SJCRH30 (cell line): ENCODE data around the gene L3MBTL1. TPM values are rescaled to one million over a fixed set of nuclear protein-coding genes. Genes with fewer than 3 reads are reported as not detected.

Experiments
- DNase-seq, 2 experiments: peaks; one replicate each; pipeline ENCODE4 v3.0.0-alpha.2; 2015 to 2020
- H3K27ac ChIP-seq: fragments of 250-450 bp; sonication (Bioruptor Pico); 2 replicates; pipeline ENCODE4 v1.5.1; 2020; ENCODE audit warnings: mild to moderate bottlenecking, moderate library complexity
- H3K27me3 ChIP-seq: fragments of 250-450 bp; sonication (Bioruptor Pico); 2 replicates; pipeline ENCODE4 v1.5.1; 2020; ENCODE audit warnings: mild to moderate bottlenecking, moderate library complexity
- H3K36me3 ChIP-seq: fragments of 250-450 bp; sonication (Bioruptor Pico); 2 replicates; pipeline ENCODE4 v1.5.1; 2020; ENCODE audit warnings: mild to moderate bottlenecking, moderate library complexity
- H3K4me1 ChIP-seq: fragments of 250-450 bp; sonication (Bioruptor Pico); 2 replicates; pipeline ENCODE4 v1.5.1; 2020; ENCODE audit warnings: mild to moderate bottlenecking, moderate library complexity
- H3K4me3 ChIP-seq: fragments of 250-450 bp; sonication (Bioruptor Pico); 2 replicates; pipeline ENCODE4 v1.5.1; 2020; ENCODE audit warnings: mild to moderate bottlenecking, moderate library complexity
- H3K9me3 ChIP-seq: fragments of 250-450 bp; sonication (Bioruptor Pico); replicated peaks from 2 replicates; pipeline ENCODE4 v1.5.1; 2020; ENCODE audit warnings: mild to moderate bottlenecking, moderate library complexity
- total RNA-seq: library from RNA; depleted of rRNA; stranded (reverse); fragments of >200 nt; shearing (Covaris generic); gene quantifications from 2 replicates; pipeline ENCODE4 v1.2.3, GENCODE V29; 2014

Gene L3MBTL1
- total RNA-seq, 1 experiment from 2014 or later: 6.5 TPM

- Histone ChIP-seq H3K4me1 (no peaks in the 10 kb centered on the region), H3K4me3 (no peak overlapping the region), H3K36me3 (no peaks in the 10 kb centered on the region), H3K27ac (no peak overlapping the region), H3K27me3 (no peaks in the 10 kb centered on the region), H3K9me3 (peaks cover 9% of the 10 kb centered on the region)
- no peak for DNase-seq
Measured at GRCh38 chr20:43549416-43550065, 42.0 kb downstream of the L3MBTL1 start.

- no peak for DNase-seq
- Histone ChIP-seq H3K27ac (no peak overlapping the region), H3K27me3 (no peaks in the 10 kb centered on the region), H3K4me1 (no peaks in the 10 kb centered on the region), H3K4me3 (no peak overlapping the region), H3K36me3 (no peaks in the 10 kb centered on the region), H3K9me3 (peaks cover 9% of the 10 kb centered on the region)
Measured at GRCh38 chr20:43550456-43550855, 43.0 kb downstream of the L3MBTL1 start.

DNA sequence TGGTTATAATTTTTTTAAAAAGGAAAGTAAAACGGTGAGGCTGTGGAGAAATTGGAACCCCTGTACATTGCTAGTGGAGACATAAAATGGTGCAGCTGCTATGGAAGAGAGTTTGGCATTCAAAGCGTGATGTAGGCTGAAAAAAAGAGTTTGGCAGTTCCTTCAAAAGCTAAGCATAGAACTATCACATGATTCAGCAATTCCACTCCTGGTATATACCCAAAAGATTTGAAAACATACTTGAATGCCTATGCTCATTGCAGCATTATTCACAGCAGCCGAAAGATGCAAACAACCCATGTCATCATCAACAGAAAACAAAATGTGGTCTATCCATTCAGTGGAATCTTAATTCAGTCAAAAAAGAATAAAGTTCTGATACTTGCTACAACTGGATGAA, 46.9 kb downstream of the L3MBTL1 start:
- Histone ChIP-seq H3K9me3 (no peaks in the 10 kb centered on the region), H3K27ac (no peak overlapping the region), H3K27me3 (no peaks in the 10 kb centered on the region), H3K36me3 (no peaks in the 10 kb centered on the region), H3K4me1 (no peaks in the 10 kb centered on the region; the same call in 1 of the 2 replicates), H3K4me3 (no peak overlapping the region)
- no peak for DNase-seq

GRCh38 chr20:43558412-43559146, 51.1 kb downstream of the L3MBTL1 start, which contains the start of gene SGK2:
Gene SGK2 (plus strand): TSS chr20:43559027. CDS start chr20:43566496, 7,469 bp downstream.
- H3K4me3 ChIP-seq: no peak within 1 kb of the TSS
- no peaks in the 10 kb centered on the region for H3K9me3 ChIP-seq
- no peaks in the 10 kb centered on the region for H3K36me3 ChIP-seq
- no peaks in the 10 kb centered on the region; the same call in 1 of the 2 replicates for H3K4me1 ChIP-seq
- no peaks in the 10 kb centered on the region for H3K27me3 ChIP-seq
- DNase-seq: no peak
- no peak within 1 kb of the TSS for H3K27ac ChIP-seq

DNA sequence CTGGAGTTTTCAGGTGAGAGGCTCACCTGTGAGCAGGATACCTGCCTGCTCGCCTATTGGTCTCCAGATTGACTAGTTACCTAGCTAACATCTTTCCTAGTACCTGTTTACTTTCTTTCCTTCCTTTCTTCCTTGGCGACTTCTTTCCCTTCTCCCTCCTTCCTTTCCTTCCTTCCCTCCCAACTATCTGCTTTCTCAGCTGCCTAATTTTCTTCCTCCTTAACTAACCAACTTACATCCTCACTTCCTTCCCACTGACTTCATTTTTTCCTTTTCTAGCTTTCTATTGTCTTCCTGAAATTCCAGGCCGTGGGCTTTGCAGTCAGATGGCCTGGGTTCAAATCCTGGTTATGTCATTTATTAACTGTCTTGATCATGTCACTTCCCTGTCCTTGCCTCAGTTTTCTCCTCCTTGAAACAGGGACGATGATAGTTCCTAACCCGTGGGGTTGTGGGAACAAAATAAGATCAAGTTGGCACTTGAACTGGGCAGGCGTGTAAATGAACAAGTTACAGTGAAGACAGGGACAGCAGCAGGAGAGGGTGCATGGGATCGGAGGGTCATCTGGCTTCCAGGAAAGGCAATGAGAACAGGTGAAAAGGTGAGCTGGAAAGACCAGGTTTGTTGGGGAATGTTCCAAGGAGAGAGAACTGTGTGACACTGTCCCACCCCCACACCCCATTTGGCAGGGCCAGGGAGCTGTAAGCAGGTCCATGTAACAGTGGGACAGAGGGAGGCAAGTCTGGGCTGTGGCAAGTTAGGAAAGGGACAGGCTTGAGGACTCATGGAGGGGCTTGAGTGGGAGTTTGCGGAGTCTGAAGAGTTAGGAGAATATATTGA, 51.9 kb downstream of the L3MBTL1 start:
- no peak for DNase-seq
- no peak overlapping the region for H3K27ac ChIP-seq
- no peaks in the 10 kb centered on the region for H3K36me3 ChIP-seq
- no peak overlapping the region for H3K4me3 ChIP-seq
- no peaks in the 10 kb centered on the region for H3K27me3 ChIP-seq
- H3K4me1 ChIP-seq: no peaks in the 10 kb centered on the region; the same call in 1 of the 2 replicates
- H3K9me3 ChIP-seq: no peaks in the 10 kb centered on the region

DNA sequence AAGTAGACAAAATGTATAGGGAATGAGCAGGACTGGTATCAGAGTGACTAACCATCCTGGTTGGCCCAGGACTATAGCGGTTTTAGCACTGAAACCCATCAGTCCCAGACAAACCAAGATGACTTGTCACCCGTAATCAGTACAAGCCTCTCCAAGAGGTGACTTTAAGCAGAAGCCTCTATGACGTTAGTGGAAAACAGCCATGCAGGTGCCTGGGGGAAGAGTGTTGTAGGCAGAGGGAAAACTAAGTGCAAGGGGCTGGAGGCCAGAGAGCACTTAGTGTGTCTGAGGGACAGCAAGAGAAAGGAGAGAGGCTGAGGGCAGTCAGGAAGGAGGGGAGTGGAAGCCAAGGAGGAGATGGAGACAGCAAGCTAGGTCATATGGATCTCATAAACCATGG, 53.5 kb downstream of the L3MBTL1 start:
- Histone ChIP-seq H3K36me3 (no peaks in the 10 kb centered on the region), H3K27me3 (no peaks in the 10 kb centered on the region), H3K4me3 (no peak overlapping the region), H3K4me1 (no peaks in the 10 kb centered on the region; the same call in 1 of the 2 replicates), H3K9me3 (no peaks in the 10 kb centered on the region), H3K27ac (no peak overlapping the region)
- DNase-seq: no peak

- no peaks in the 10 kb centered on the region for H3K36me3 ChIP-seq
- H3K27me3 ChIP-seq: 0 out of 2 replicates have a peak, but pooled peaks cover 9% of the 10 kb centered on the region
- DNase-seq: peak in 1 of 2 experiments; percentile 48
- no peaks in the 10 kb centered on the region for H3K9me3 ChIP-seq
- no peaks in the 10 kb centered on the region for H3K4me1 ChIP-seq
- H3K27ac ChIP-seq: no peak overlapping the region
- H3K4me3 ChIP-seq: no peak overlapping the region
Measured at GRCh38 chr20:43563429-43563828, 55.9 kb downstream of the L3MBTL1 start.

GRCh38 chr20:43563991-43564390, 56.5 kb downstream of the L3MBTL1 start:
- DNase-seq: no peak
- Histone ChIP-seq H3K9me3 (no peaks in the 10 kb centered on the region), H3K4me3 (no peak overlapping the region), H3K4me1 (no peaks in the 10 kb centered on the region), H3K27me3 (0 out of 2 replicates have a peak, but pooled peaks cover 9% of the 10 kb centered on the region), H3K27ac (no peak overlapping the region), H3K36me3 (no peaks in the 10 kb centered on the region)

- no peaks in the 10 kb centered on the region for H3K4me1 ChIP-seq
- no peak overlapping the region for H3K4me3 ChIP-seq
- H3K9me3 ChIP-seq: no peaks in the 10 kb centered on the region
- no peak overlapping the region for H3K27ac ChIP-seq
- H3K27me3 ChIP-seq: 0 out of 2 replicates have a peak, but pooled peaks cover 9% of the 10 kb centered on the region
- DNase-seq: no peak
- no peaks in the 10 kb centered on the region for H3K36me3 ChIP-seq
Measured at GRCh38 chr20:43564455-43564854, 57.0 kb downstream of the L3MBTL1 start.

DNA sequence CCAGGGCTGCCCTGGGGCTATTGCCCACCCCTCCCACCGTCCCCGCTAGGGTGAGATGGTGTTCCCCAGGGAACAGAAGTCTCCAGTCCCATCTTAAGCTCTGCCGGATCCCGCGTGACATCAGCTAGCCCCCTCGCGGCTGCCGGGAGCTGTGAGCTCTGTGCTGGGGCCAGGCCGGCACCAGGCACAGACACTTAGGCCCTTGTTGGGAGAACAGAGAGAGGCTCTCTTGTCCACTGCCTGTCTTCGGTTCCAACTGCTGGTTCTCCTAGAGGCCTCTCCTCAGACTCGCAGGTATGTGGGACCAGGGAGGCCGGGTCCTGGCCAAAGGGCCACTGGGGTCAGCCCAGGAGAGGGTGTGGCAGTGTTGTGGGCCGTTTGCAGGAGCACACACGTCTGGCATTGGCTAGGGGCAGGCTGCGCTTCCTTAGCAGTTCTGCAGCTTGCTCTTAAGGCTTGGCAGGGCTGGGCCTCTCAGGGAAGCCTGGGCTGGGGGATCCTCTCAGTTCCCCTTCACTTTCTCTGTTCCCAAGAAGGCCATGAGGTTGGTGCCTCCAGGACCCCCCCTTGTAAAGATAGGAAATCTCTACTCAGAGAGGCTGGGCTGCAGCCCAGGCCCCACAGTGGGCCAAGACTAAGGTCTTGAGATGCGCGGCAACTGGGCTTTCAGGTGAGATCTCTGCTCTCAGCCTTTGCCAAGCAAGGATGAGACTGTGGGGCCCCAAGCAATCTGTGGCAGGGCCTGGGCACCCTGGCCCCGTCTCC, 57.7 kb downstream of the L3MBTL1 start:
- Histone ChIP-seq H3K9me3 (no peaks in the 10 kb centered on the region), H3K27ac (no peak overlapping the region), H3K36me3 (no peaks in the 10 kb centered on the region), H3K4me3 (no peak overlapping the region), H3K4me1 (no peaks in the 10 kb centered on the region), H3K27me3 (0 out of 2 replicates have a peak, but pooled peaks cover 9% of the 10 kb centered on the region)
- peak; percentile 33 to 34 for DNase-seq

DNA sequence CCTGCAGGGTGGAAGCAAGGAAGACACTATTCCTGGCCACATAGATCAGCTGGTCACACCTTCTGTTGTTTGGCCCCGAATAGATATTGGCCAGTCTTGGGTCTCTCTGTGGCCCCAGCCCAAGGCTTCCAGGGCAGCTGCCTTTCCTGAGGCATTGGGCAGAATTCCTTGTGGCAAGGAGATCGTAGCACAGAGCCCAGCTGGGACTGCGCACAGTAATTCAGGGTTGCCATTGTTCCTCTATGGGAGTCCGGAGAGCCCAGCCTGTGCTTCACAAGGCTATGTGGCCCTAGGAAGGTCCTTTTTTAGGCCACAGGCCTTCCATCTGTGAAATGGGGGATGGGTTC, 58.2 kb downstream of the L3MBTL1 start:
- no peaks in the 10 kb centered on the region for H3K36me3 ChIP-seq
- H3K27me3 ChIP-seq: 0 out of 2 replicates have a peak, but pooled peaks cover 9% of the 10 kb centered on the region
- no peak overlapping the region for H3K27ac ChIP-seq
- no peak overlapping the region for H3K4me3 ChIP-seq
- H3K4me1 ChIP-seq: no peaks in the 10 kb centered on the region
- H3K9me3 ChIP-seq: no peaks in the 10 kb centered on the region
- no peak for DNase-seq

DNA sequence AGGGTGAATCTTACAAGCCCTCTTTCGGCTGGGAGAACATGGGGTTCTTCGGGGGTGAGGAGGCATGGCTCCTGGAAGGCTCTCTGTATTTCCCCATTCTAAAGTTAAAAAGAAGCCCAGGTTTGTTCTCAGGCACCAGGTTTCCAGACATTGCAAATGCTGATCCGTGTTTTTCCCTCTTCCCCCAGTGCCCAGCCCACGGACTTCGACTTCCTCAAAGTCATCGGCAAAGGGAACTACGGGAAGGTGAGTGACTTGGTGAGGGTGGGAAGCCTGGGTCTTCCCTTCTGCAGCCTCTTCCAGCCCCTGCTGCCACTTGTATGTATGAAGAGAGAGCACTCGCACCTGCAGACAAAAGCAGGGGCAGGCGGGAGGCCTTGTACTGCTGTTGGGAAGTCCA, 60.0 kb downstream of the L3MBTL1 start:
- Histone ChIP-seq H3K27ac (no peak overlapping the region), H3K27me3 (0 out of 2 replicates have a peak, but pooled peaks cover 9% of the 10 kb centered on the region), H3K4me1 (no peaks in the 10 kb centered on the region), H3K4me3 (no peak overlapping the region), H3K9me3 (no peaks in the 10 kb centered on the region), H3K36me3 (no peaks in the 10 kb centered on the region)
- no peak for DNase-seq

GRCh38 chr20:43568706-43569105, 61.2 kb downstream of the L3MBTL1 start:
- DNase-seq: no peak
- H3K4me3 ChIP-seq: no peak overlapping the region
- no peaks in the 10 kb centered on the region for H3K36me3 ChIP-seq
- H3K4me1 ChIP-seq: no peaks in the 10 kb centered on the region
- H3K27ac ChIP-seq: no peak overlapping the region
- no peaks in the 10 kb centered on the region for H3K9me3 ChIP-seq
- H3K27me3 ChIP-seq: 0 out of 2 replicates have a peak, but pooled peaks cover 9% of the 10 kb centered on the region

DNA sequence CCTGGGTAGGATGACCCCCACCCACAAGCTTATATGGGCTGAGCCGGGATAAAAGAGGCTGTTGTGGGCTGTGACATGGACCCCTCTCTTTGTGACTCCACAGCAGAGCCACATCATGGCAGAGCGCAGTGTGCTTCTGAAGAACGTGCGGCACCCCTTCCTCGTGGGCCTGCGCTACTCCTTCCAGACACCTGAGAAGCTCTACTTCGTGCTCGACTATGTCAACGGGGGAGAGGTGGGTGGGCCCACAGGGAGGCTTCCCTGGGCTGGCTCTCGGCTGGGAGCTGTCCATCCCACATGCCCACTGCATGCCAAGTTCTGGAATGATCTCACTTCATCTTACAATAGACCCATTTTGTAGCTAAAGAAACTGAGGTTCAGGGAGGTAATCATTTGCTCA, 61.8 kb downstream of the L3MBTL1 start:
- 0 out of 2 replicates have a peak, but pooled peaks cover 9% of the 10 kb centered on the region for H3K27me3 ChIP-seq
- H3K4me3 ChIP-seq: no peak overlapping the region
- no peaks in the 10 kb centered on the region for H3K4me1 ChIP-seq
- DNase-seq: no peak
- no peaks in the 10 kb centered on the region for H3K9me3 ChIP-seq
- no peak overlapping the region for H3K27ac ChIP-seq
- no peaks in the 10 kb centered on the region for H3K36me3 ChIP-seq
